Measurements from ENCODE around the gene ABL1.

Gene ABL1

GRCh38 chr9:130930804-130931349, 95.8 kb downstream of the ABL1 start:
- ChIA-PET CTCF (interaction anchor here (1.2 to 3.0 kb wide), 3 partner anchors 13 to 224 kb away, joined by 3 to 11 read pairs (median 9); no protein-coding TSS in a partner anchor), POLR2A (no interaction called here)
- no peak for TF ChIP-seq CTCF (IDR thresholded peaks at IDR 0.05; ENCODE audit: control extremely low read depth, extremely low read depth, low read depth, missing control alignments)
- no peak for DNase-seq (ENCODE audit: extremely low spot score)

- no peak for TF ChIP-seq CTCF (IDR thresholded peaks at IDR 0.05; ENCODE audit: control extremely low read depth, extremely low read depth, low read depth, missing control alignments)
- ChIA-PET POLR2A (no interaction called here), CTCF (interaction anchor here (1.2 to 3.0 kb wide), 4 partner anchors 14 to 225 kb away, joined by 3 to 11 read pairs (median 10); no protein-coding TSS in a partner anchor)
- DNase-seq (ENCODE audit: extremely low spot score), result peak; percentile 67
Observed at GRCh38 chr9:130931508-130932254, 96.6 kb downstream of the ABL1 start.

GRCh38 chr9:130932255-130933079, 97.4 kb downstream of the ABL1 start:
- ChIA-PET POLR2A (no interaction called here), CTCF (interaction anchor here (0.6 to 3.0 kb wide), 6 partner anchors 15 to 231 kb away, joined by 3 to 11 read pairs (median 7); no protein-coding TSS in a partner anchor)
- TF ChIP-seq CTCF (IDR thresholded peaks at IDR 0.05; ENCODE audit: control extremely low read depth, extremely low read depth, low read depth, missing control alignments), result no peak
- DNase-seq (ENCODE audit: extremely low spot score), result no peak

GRCh38 chr9:130933114-130934046, 98.3 kb downstream of the ABL1 start:
- no peak for TF ChIP-seq CTCF (IDR thresholded peaks at IDR 0.05; ENCODE audit: control extremely low read depth, extremely low read depth, low read depth, missing control alignments)
- ChIA-PET CTCF (interaction anchor here (1.3 to 3.0 kb wide), 5 partner anchors 63 to 232 kb away, joined by 5 to 11 read pairs (median 9); no protein-coding TSS in a partner anchor), POLR2A (no interaction called here)
- no peak for DNase-seq (ENCODE audit: extremely low spot score)

GRCh38 chr9:130934246-130934645, 99.2 kb downstream of the ABL1 start:
- no peak for DNase-seq (ENCODE audit: extremely low spot score)
- no peak for TF ChIP-seq CTCF (IDR thresholded peaks at IDR 0.05; ENCODE audit: control extremely low read depth, extremely low read depth, low read depth, missing control alignments)
- ChIA-PET CTCF (interaction anchor here (1.2 to 1.7 kb wide), 4 partner anchors 8 to 112 kb away, joined by 3 to 5 read pairs (median 5); no protein-coding TSS in a partner anchor), POLR2A (no interaction called here)
